ENCODE results near the gene SIX3. TPM values are rescaled to one million over a fixed set of nuclear protein-coding genes. Genes with fewer than 3 reads are reported as not detected.
A peak's percentile ranks its signal among the peaks of the same experiment; 100 is the strongest.

The SIX3 gene
- total and polyA plus RNA-seq, 2 experiments from 2014 or later: not detected

GRCh38 chr2:44934038-44934982 is 7.2 kb upstream of the SIX3 start:
- peaks cover 4% of the 10 kb centered on the region; the same call in 1 of the 2 replicates for H3K4me1 ChIP-seq (ENCODE audit: insufficient read depth)

DNA sequence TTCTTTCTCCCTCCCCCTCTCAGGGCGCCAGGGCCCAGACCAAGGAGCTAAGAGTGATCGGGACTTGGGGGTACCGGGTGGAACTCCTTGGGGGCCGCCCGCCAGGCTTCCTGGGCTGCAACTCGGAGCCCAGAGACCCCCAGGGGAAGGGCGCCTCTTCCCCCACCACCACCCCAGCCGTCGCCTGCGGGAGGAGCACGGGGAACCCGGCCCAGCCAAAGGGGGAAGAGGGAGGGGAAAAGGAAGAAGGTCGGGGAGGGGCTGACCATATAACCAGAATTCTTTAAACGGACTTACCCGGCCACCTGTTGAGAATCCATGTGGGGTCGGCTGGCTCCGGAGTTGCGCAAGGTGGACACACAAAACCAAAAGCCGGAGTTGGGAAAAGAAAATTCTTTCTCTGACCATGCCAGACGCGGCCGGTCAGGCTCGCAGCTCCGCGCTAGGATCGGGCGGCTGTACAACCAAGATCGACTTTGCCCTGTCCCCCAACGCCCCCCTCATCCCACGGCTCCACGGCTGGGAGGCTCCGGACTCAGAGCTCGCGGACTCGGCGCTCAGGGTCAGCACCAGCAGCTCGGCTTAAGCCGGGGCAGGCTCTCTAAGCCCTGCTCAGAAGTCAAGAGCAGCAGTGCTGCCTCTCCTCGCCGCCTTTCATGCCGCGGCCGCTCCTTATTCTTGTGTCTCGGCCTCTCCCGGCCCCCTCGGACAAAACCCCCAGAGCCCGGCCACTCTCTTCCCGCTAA is 6.3 kb upstream of the SIX3 start:
- peak overlapping the region; percentile 29; the same call in 1 of the 2 replicates for H2AFZ ChIP-seq
- H3K4me1 ChIP-seq (ENCODE audit: insufficient read depth): peaks cover 4% of the 10 kb centered on the region; the same call in 1 of the 2 replicates
- in situ Hi-C loops (cut with MboI): no loop called here
- peak; percentile 83 for TF ChIP-seq EZH2 (IDR thresholded peaks at IDR 0.05; ENCODE audit: insufficient read depth, poor library complexity, severe bottlenecking)
- peak; percentile 50; the same call in 1 of the 2 replicates for TF ChIP-seq EZH2phosphoT487 (IDR thresholded peaks at IDR 0.05; ENCODE audit: insufficient read depth, low read depth)
- peaks cover 98% of the 10 kb centered on the region for H3K27me3 ChIP-seq (replicated peaks; ENCODE audit: insufficient read depth)
- no peak overlapping the region for H3K9ac ChIP-seq
- peak overlapping the region; percentile 58 for H3K4me3 ChIP-seq
- no peaks in the 10 kb centered on the region for H3F3A ChIP-seq (ENCODE audit: insufficient read depth)
- H3K27ac ChIP-seq: no peak overlapping the region
- H3K4me2 ChIP-seq (ENCODE audit: unreplicated experiment): peak overlapping the region; percentile 53
- H3K9me2 ChIP-seq (ENCODE audit: insufficient read depth): no peaks in the 10 kb centered on the region
- H4K20me1 ChIP-seq (ENCODE audit: insufficient read depth): no peaks in the 10 kb centered on the region
- DNase-seq: peak; percentile 47
- no peaks in the 10 kb centered on the region for H3K9me3 ChIP-seq (ENCODE audit: low read depth)
- H3K36me3 ChIP-seq (ENCODE audit: low read depth): no peaks in the 10 kb centered on the region
- WGBS, 2 experiments (ENCODE audit: low coverage in 1 of 2, low lambda C conversion rate in 2 of 2, missing lambda C conversion rate in 2 of 2): 0 to 2% methylated on average over 29 to 48 of the region's 48 CpGs
- no peaks in the 10 kb centered on the region for H3K79me2 ChIP-seq (ENCODE audit: insufficient read depth)

More at GRCh38 chr2:44934038-44934982, 7.2 kb upstream of the SIX3 start:
- Histone ChIP-seq H3K9me3 (ENCODE audit: low read depth) (no peaks in the 10 kb centered on the region), H3K27me3 (replicated peaks; ENCODE audit: insufficient read depth) (peaks cover 96% of the 10 kb centered on the region), H2AFZ (no peak overlapping the region), H3K9ac (no peak overlapping the region), H4K20me1 (ENCODE audit: insufficient read depth) (no peaks in the 10 kb centered on the region), H3K27ac (no peak overlapping the region), H3K4me2 (ENCODE audit: unreplicated experiment) (no peak overlapping the region), H3F3A (ENCODE audit: insufficient read depth) (no peaks in the 10 kb centered on the region), H3K79me2 (ENCODE audit: insufficient read depth) (no peaks in the 10 kb centered on the region), H3K36me3 (ENCODE audit: low read depth) (no peaks in the 10 kb centered on the region), H3K4me3 (peak overlapping the region; percentile 58; the same call in 1 of the 2 replicates), H3K9me2 (ENCODE audit: insufficient read depth) (no peaks in the 10 kb centered on the region)
- DNase-seq: no peak
- peak; percentile 93 for TF ChIP-seq EZH2 (IDR thresholded peaks at IDR 0.05; ENCODE audit: insufficient read depth, poor library complexity, severe bottlenecking)
- TF ChIP-seq EZH2phosphoT487 (IDR thresholded peaks at IDR 0.05; ENCODE audit: insufficient read depth, low read depth): no peak
- WGBS, 2 experiments (ENCODE audit: low coverage in 1 of 2, low lambda C conversion rate in 2 of 2, missing lambda C conversion rate in 2 of 2): 2 to 3% methylated on average over 15 to 60 of the region's 60 CpGs
- in situ Hi-C loops (cut with MboI): no loop called here

GRCh38 chr2:44935729-44936098 is 5.8 kb upstream of the SIX3 start:
- in situ Hi-C loops (cut with MboI): no loop called here

GRCh38 chr2:44936275-44936674 is 5.2 kb upstream of the SIX3 start:
- H3K79me2 ChIP-seq (ENCODE audit: insufficient read depth): no peaks in the 10 kb centered on the region
- no peaks in the 10 kb centered on the region for H4K20me1 ChIP-seq (ENCODE audit: insufficient read depth)
- in situ Hi-C loops (cut with MboI): no loop called here
- H3K36me3 ChIP-seq (ENCODE audit: low read depth): no peaks in the 10 kb centered on the region
- no peak overlapping the region for H3K4me2 ChIP-seq (ENCODE audit: unreplicated experiment)
- DNase-seq: no peak
- no peak overlapping the region for H3K9ac ChIP-seq
- peak; percentile 27 for TF ChIP-seq EZH2 (IDR thresholded peaks at IDR 0.05; ENCODE audit: insufficient read depth, poor library complexity, severe bottlenecking)
- 0 out of 2 replicates have a peak, but pooled peaks have one; percentile 19 for TF ChIP-seq EZH2phosphoT487 (IDR thresholded peaks at IDR 0.05; ENCODE audit: insufficient read depth, low read depth)
- WGBS, 2 experiments (ENCODE audit: low coverage in 1 of 2, low lambda C conversion rate in 2 of 2, missing lambda C conversion rate in 2 of 2): 1 to 12% methylated on average over 6 of the region's 6 CpGs
- H3K27me3 ChIP-seq (replicated peaks; ENCODE audit: insufficient read depth): peaks cover 98% of the 10 kb centered on the region
- no peak overlapping the region for H3K4me3 ChIP-seq
- H3F3A ChIP-seq (ENCODE audit: insufficient read depth): no peaks in the 10 kb centered on the region
- H3K9me3 ChIP-seq (ENCODE audit: low read depth): no peaks in the 10 kb centered on the region
- no peak overlapping the region for H3K27ac ChIP-seq
- H3K4me1 ChIP-seq (ENCODE audit: insufficient read depth): peaks cover 4% of the 10 kb centered on the region; the same call in 1 of the 2 replicates
- no peaks in the 10 kb centered on the region for H3K9me2 ChIP-seq (ENCODE audit: insufficient read depth)
- H2AFZ ChIP-seq: no peak overlapping the region

More at GRCh38 chr2:44935729-44936098, 5.8 kb upstream of the SIX3 start:
- Histone ChIP-seq H3K36me3 (ENCODE audit: low read depth) (no peaks in the 10 kb centered on the region), H3K27ac (no peak overlapping the region), H2AFZ (no peak overlapping the region; the same call in 1 of the 2 replicates), H3K9me2 (ENCODE audit: insufficient read depth) (no peaks in the 10 kb centered on the region), H3K9ac (no peak overlapping the region), H3K27me3 (replicated peaks; ENCODE audit: insufficient read depth) (peaks cover 98% of the 10 kb centered on the region), H3K4me2 (ENCODE audit: unreplicated experiment) (peak overlapping the region; percentile 53), H3K4me3 (no peak overlapping the region), H3K4me1 (ENCODE audit: insufficient read depth) (peaks cover 4% of the 10 kb centered on the region; the same call in 1 of the 2 replicates), H3K79me2 (ENCODE audit: insufficient read depth) (no peaks in the 10 kb centered on the region), H4K20me1 (ENCODE audit: insufficient read depth) (no peaks in the 10 kb centered on the region), H3K9me3 (ENCODE audit: low read depth) (no peaks in the 10 kb centered on the region), H3F3A (ENCODE audit: insufficient read depth) (no peaks in the 10 kb centered on the region)
- WGBS, 2 experiments (ENCODE audit: low coverage in 1 of 2, low lambda C conversion rate in 2 of 2, missing lambda C conversion rate in 2 of 2): 1 to 6% methylated on average over 6 to 27 of the region's 27 CpGs
- TF ChIP-seq EZH2phosphoT487 (IDR thresholded peaks at IDR 0.05; ENCODE audit: insufficient read depth, low read depth) (no peak), EZH2 (IDR thresholded peaks at IDR 0.05; ENCODE audit: insufficient read depth, poor library complexity, severe bottlenecking) (no peak)
- DNase-seq: no peak

All from GM23248 (cell line).